NAMALWA (cell line): Measurements from ENCODE around the gene TRAF3IP1.
"Not testable (repeated sequence)": the region's sequence is repeated elsewhere in the genome, so short reads cannot be mapped to it uniquely, and the experiment has no call there.

Experiments
- DNase-seq: peaks from one replicate; pipeline ENCODE4 v3.0.0-alpha.2; 2015; ENCODE audit warnings: low spot score

Gene TRAF3IP1

GRCh38 chr2:238428866-238429265 lies 108.5 kb downstream of the TRAF3IP1 start:
- no peak for DNase-seq

- DNase-seq, result no peak
Measured at GRCh38 chr2:238430781-238431180, 110.5 kb downstream of the TRAF3IP1 start.

- no peak for DNase-seq
Measured at GRCh38 chr2:238431456-238431855, 111.1 kb downstream of the TRAF3IP1 start.

DNA sequence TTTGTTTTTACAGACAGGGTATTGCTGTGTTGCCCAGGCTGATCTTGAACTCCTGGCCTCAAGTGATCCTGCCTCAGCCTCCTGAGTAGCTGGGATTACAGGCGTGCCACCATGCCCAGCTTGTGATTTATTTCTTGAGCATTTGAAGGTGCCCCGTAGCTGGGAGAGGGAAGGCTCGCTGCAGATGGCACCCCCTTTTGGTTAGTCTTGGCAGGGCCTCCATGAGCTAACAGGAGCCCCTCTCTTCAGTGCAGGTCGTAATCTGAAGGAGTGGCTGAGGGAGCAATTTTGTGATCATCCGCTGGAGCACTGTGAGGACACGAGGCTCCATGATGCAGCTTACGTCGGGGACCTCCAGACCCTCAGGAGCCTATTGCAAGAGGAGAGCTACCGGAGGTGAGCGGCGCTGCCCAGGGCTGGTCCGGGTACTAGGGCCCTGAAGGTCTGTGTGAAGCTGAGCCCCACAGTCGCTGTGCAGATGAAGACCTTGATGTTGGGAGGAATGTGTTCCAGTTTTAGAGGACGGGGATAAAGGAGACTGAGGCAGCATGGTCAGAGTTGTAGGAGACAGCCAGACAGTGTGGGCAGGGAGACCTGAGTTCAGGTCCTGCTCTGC lies 113.1 kb downstream of the TRAF3IP1 start:
- no peak for DNase-seq

DNA sequence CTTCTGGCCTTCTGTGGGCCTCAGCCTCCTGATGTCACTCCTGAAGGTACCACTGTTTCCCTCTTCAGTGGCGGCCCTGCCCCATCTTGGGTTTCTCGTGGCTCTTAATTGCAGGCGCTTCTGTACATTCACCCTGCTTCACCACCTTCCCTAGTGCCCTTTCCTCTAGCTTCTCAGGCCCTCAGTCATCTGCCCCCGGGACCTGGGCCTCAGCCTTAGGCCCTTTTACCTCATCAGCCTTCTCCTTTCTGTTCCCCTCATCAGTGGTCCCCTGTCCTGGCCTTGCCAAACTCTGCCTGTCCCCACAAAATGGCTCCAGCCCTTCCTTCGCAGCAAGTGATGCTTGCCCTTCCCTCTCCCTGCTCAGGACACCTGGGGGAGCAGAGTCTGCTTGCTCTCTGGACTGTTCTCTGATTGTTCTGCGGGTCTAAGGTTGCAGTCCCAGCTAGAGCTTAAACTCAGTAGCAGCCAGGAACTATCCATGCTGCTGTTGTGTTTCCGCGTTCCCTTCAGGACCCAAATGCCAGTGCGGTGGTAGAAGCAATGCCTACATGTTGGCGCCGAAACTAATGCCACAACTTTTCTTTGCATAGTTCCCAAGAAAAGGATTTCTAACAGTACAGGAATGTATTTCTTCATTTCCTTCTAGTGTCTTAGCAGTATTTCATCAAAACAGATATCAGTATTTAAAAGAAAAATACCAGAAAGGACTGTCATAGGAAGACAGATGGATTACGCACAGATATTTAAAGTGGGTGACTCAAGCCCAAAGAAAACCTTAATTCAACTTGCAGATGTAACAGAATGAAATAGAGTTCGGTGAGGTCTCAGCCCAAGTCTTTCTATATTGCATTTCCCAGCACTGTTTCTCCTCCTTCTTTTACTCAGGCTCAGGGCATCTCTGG lies 113.9 kb downstream of the TRAF3IP1 start:
- DNase-seq, result no peak

DNA sequence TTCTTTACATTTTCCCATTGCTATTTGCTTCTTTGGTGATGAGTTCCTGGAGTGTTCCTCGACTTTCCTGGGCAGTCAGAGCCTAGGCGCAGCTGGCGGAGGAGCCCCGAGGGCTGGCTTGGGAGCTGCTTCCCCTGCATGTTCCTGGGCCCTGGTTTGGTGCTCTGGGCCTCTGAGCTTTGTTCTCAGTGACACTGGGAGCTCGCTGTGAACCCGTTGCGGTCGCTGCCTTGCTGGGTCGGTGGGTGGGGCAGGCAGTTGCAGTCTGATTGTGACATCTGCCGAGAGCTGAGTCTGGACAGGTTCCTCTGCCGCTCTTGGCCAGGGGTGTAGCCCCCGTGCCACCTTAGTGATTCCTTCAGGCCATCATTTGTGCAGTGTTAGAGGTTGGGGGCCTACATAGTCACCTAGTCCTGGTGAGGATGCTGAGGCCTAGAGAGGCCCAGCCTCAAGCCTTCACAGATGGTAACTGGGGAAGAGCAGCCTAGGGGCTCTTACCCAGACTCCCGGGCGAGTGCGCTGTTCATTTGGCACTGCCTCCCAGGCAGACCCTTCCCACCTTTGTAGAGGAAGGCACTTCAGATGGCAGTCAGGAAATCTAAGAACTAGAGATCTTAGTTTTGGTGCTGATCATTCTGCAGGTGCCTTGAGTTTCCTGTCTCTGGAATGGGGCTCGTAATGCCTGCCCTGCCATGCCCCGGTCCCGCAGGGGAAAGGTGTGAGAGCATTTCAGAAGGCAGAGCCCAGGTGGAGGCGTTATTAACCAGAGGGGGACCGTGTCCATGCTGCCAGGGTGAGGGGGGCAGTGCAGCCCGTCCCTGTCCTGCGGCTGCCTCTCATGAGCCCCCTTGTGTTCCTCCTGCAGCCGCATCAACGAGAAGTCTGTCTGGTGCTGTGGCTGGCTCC lies 114.8 kb downstream of the TRAF3IP1 start:
- no peak for DNase-seq

DNA sequence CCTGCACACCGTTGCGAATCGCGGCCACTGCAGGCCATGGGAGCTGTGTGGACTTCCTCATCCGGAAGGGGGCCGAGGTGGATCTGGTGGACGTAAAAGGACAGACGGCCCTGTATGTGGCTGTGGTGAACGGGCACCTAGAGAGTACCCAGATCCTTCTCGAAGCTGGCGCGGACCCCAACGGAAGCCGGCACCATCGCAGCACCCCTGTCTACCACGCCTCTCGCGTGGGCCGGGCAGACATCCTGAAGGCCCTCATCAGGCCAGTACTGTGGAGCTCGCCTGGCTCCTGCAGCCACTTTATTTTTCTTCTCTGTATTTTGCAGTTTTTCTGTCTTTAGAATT lies 115.4 kb downstream of the TRAF3IP1 start:
- no peak for DNase-seq

GRCh38 chr2:238438856-238439849 lies 118.8 kb downstream of the TRAF3IP1 start:
- DNase-seq, result no peak

- no peak for DNase-seq
Measured at GRCh38 chr2:238439917-238440316, 119.6 kb downstream of the TRAF3IP1 start.

DNA sequence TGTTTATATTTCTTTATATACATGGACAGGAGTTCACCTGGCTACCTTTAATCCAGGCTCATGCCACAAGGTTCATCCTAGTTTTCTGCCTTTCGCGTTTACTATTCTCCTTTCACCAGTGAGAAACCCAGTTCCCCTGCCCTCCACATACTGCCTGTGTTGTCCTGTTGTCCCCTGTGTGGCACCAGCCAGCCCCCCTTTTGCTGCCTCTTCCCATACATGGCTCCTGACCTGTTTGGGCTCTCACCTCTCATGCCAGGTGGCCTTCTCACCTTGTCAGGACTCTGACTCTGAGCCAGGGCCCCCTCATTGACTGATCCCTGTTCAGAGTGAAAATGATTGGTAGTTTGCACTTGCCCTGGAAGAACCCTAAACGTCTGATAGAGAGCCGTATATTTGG lies 120.0 kb downstream of the TRAF3IP1 start:
- DNase-seq, result no peak

DNA sequence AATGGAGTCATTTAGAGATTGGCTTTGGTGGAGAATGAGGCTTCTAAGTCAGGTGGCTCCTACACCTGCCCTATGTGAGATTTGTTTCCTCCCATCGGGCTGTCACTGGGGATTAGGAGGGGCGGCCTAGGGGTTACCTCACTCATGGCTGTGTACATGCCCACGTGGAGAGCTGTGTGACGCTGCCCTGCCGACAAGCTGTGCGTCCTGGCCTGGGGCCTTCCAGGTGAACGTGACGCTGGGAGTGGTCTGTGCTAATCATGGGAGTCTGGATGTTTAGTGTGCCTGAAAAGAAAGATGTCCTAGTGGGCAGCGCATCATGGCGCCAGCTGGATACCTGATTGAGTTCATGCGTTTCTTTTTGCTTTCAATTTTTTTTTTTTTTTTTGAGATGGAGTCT lies 120.4 kb downstream of the TRAF3IP1 start:
- DNase-seq, result no peak

GRCh38 chr2:238441262-238442114 lies 121.2 kb downstream of the TRAF3IP1 start:
- no peak for DNase-seq

GRCh38 chr2:238442257-238442656 lies 121.9 kb downstream of the TRAF3IP1 start:
- not testable (repeated sequence) for DNase-seq

GRCh38 chr2:238444242-238444641 lies 123.9 kb downstream of the TRAF3IP1 start:
- DNase-seq, result no peak

- no peak for DNase-seq
Measured at GRCh38 chr2:238445409-238446190, 125.3 kb downstream of the TRAF3IP1 start.

DNA sequence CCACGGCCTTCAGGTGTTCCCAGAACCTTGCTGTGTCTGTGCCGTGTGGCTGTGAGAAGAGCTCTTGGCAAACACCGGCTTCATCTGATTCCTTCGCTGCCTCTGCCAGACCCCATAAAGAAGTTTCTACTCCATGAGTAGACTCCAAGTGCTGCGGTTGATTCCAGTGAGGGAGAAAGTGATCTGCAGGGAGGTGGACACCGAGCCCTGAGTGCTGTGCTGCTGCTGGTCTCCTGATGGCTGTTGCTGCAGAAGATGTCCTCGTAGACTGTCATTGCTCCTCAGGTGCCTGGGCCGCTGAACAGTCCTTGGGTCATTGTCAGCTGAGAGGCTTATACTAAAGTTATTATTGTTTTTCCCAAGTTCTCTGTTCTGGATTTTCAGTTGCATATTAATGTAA lies 126.1 kb downstream of the TRAF3IP1 start:
- no peak for DNase-seq

GRCh38 chr2:238448031-238448955 lies 128.0 kb downstream of the TRAF3IP1 start:
- DNase-seq, result no peak

- DNase-seq, result no peak
Measured at GRCh38 chr2:238449241-238449640, 128.9 kb downstream of the TRAF3IP1 start.
